H1 (cell line): ENCODE results near the gene UBASH3A. TPM values are rescaled to one million over a fixed set of nuclear protein-coding genes. Genes with fewer than 3 reads are reported as not detected.

Experiments used
- CTCF ChIA-PET: fragments of 300-600 bp; sonication (Branson Sonifier 250); formaldehyde crosslinking; loops from one replicate; lab custom pipeline; 2021; ENCODE audit not compliant: partially characterized antibody; lab: Charles Lee
- POLR2A ChIA-PET: fragments of 300-600 bp; sonication (Branson Sonifier 250); formaldehyde crosslinking; loops from one replicate; lab custom pipeline; 2021; ENCODE audit warnings: inconsistent platforms; ENCODE audit not compliant: partially characterized antibody; lab: Charles Lee
- DNase-seq, 2 experiments: peaks; one replicate each; pipeline versions ENCODE4 v3.0.0 to v3.0.0-alpha.2; 2010 to 2022; ENCODE audit warnings: low spot score in 2 of 2, low read depth in 1 of 2, mixed read lengths in 1 of 2
- FAIRE-seq: peaks from 2 replicates; lab custom pipeline; 2011; peaks lifted over from hg19 to GRCh38; lab: Jason Lieb, UNC
- H2AFZ ChIP-seq: 2 replicates; pipeline ENCODE4 v1.8.1; 2012; ENCODE audit warnings: low read length, inconsistent platforms
- H2AK5ac ChIP-seq: 2 replicates; pipeline ENCODE4 v1.6.1; 2013; ENCODE audit warnings: low read depth, low read length
- H2BK120ac ChIP-seq: replicated peaks from 2 replicates; pipeline ENCODE3; 2013; ENCODE audit warnings: low read depth, low read length, inconsistent platforms
- H2BK12ac ChIP-seq: 2 replicates; pipeline ENCODE4 v1.6.1; 2013; ENCODE audit warnings: low read depth, low read length
- H2BK15ac ChIP-seq: 2 replicates; pipeline ENCODE4 v1.6.1; 2013; ENCODE audit warnings: low read length
- H2BK20ac ChIP-seq: 2 replicates; pipeline ENCODE4 v1.6.1; 2013; ENCODE audit warnings: low read length
- H2BK5ac ChIP-seq: 2 replicates; pipeline ENCODE4 v1.6.1; 2013; ENCODE audit warnings: low read depth, low read length
- H3K14ac ChIP-seq: 2 replicates; pipeline ENCODE4 v1.6.1; 2013; ENCODE audit warnings: inconsistent platforms; ENCODE audit not compliant: insufficient read length
- H3K18ac ChIP-seq: 2 replicates; pipeline ENCODE4 v1.6.1; 2013; ENCODE audit warnings: low read length; ENCODE audit errors: extremely low read depth
- H3K23ac ChIP-seq: 2 replicates; pipeline ENCODE4 v1.6.1; 2013; ENCODE audit warnings: inconsistent platforms; ENCODE audit not compliant: insufficient read length
- H3K23me2 ChIP-seq: 2 replicates; pipeline ENCODE4 v1.6.1; 2013; ENCODE audit warnings: low read depth, low read length
- H3K27ac ChIP-seq: 2 replicates; pipeline ENCODE4 v1.6.1; 2011; ENCODE audit warnings: low read depth, low read length, inconsistent platforms
- H3K27me3 ChIP-seq, 4 experiments: replicated peaks in 1 of 4; 1 replicate in 1 of 4; 2 replicates in 3 of 4; pipeline versions ENCODE4 v1.6.1 to v1.8.1; 2011 to 2013; ENCODE audit warnings: low read length in 3 of 4, mild to moderate bottlenecking in 3 of 4, inconsistent platforms in 2 of 4, mixed read lengths in 2 of 4, moderate library complexity in 1 of 4; ENCODE audit not compliant: control insufficient read depth in 3 of 4, insufficient read depth in 3 of 4; ENCODE audit errors: extremely low read depth in 1 of 4
- H3K36me3 ChIP-seq, 4 experiments: 2 replicates each; pipeline versions ENCODE4 v1.6.1 to v1.8.1; 2011 to 2013; ENCODE audit warnings: mild to moderate bottlenecking in 4 of 4, low read length in 3 of 4, moderate library complexity in 2 of 4, control low read depth in 1 of 4, inconsistent platforms in 1 of 4; ENCODE audit not compliant: insufficient read depth in 4 of 4, control insufficient read depth in 2 of 4
- H3K4ac ChIP-seq: replicated peaks from 2 replicates; pipeline ENCODE3; 2013; ENCODE audit warnings: low read length, low read depth, mixed read lengths, inconsistent platforms; ENCODE audit not compliant: insufficient read length
- H3K4me1 ChIP-seq, 4 experiments: replicated peaks in 1 of 4; 1 replicate in 1 of 4; 2 replicates in 3 of 4; pipeline versions ENCODE4 v1.6.1 to v1.8.1; 2011 to 2013; ENCODE audit warnings: low read length in 3 of 4, inconsistent platforms in 2 of 4, mixed read lengths in 1 of 4; ENCODE audit not compliant: insufficient read depth in 4 of 4, control insufficient read depth in 3 of 4
- H3K4me2 ChIP-seq, 2 experiments: 2 replicates each; pipeline versions ENCODE4 v1.6.1 to v1.8.1; 2011 to 2013; ENCODE audit warnings: low read depth in 2 of 2, low read length in 2 of 2, control low read depth in 1 of 2, inconsistent platforms in 1 of 2, mild to moderate bottlenecking in 1 of 2; ENCODE audit not compliant: insufficient read depth in 1 of 2
- H3K4me3 ChIP-seq, 4 experiments: fragments of 200-600, 300-600 bp in 1 of 4; sonication (generic), shearing (Covaris generic), sonication (Bioruptor Twin) in 1 of 4; 2 replicates each; pipeline versions ENCODE4 v1.5.1 to v1.8.1; 2011 to 2016; ENCODE audit warnings: low read length in 4 of 4, low read depth in 3 of 4, control low read depth in 2 of 4, inconsistent platforms in 2 of 4, mild to moderate bottlenecking in 2 of 4, mixed read lengths in 1 of 4, moderate library complexity in 1 of 4; ENCODE audit not compliant: insufficient read depth in 2 of 4; ENCODE audit errors: extremely low read depth in 1 of 4
- H3K56ac ChIP-seq: replicated peaks from 2 replicates; pipeline ENCODE3; 2013; ENCODE audit warnings: low read depth, mild to moderate bottlenecking, mixed read lengths, low read length, inconsistent platforms; ENCODE audit not compliant: insufficient read length
- H3K79me1 ChIP-seq: 2 replicates; pipeline ENCODE4 v1.6.1; 2013; ENCODE audit warnings: low read depth, low read length, control low read depth
- H3K79me2 ChIP-seq, 2 experiments: 2 replicates each; pipeline versions ENCODE4 v1.6.1 to v1.8.1; 2012 to 2013; ENCODE audit warnings: low read length in 2 of 2, mild to moderate bottlenecking in 2 of 2, inconsistent platforms in 1 of 2; ENCODE audit not compliant: insufficient read depth in 2 of 2, control insufficient read depth in 1 of 2
- H3K9ac ChIP-seq, 4 experiments: replicated peaks in 1 of 4; 1 replicate in 1 of 4; 2 replicates in 3 of 4; pipeline versions ENCODE4 v1.6.1 to v1.8.1; 2011 to 2013; ENCODE audit warnings: low read depth in 3 of 4, low read length in 3 of 4, control low read depth in 2 of 4, mild to moderate bottlenecking in 2 of 4, moderate library complexity in 2 of 4, inconsistent platforms in 1 of 4; ENCODE audit errors: extremely low read depth in 1 of 4
- H3K9me3 ChIP-seq, 2 experiments: 2 replicates each; pipeline versions ENCODE4 v1.6.1 to v1.8.1; 2012 to 2013; ENCODE audit warnings: mild to moderate bottlenecking in 2 of 2, moderate library complexity in 2 of 2, control low read depth in 1 of 2, inconsistent platforms in 1 of 2, low read depth in 1 of 2, low read length in 1 of 2, mixed read lengths in 1 of 2; ENCODE audit not compliant: insufficient read depth in 2 of 2
- H4K20me1 ChIP-seq, 2 experiments: replicated peaks in 1 of 2; 2 replicates each; pipeline versions ENCODE3 to v1.8.1; 2011 to 2013; ENCODE audit warnings: inconsistent platforms in 2 of 2, low read length in 2 of 2, mild to moderate bottlenecking in 1 of 2; ENCODE audit not compliant: insufficient read depth in 2 of 2, control insufficient read depth in 1 of 2
- H4K5ac ChIP-seq: 2 replicates; pipeline ENCODE4 v1.6.1; 2013; ENCODE audit warnings: low read length, low read depth, mixed read lengths, inconsistent platforms; ENCODE audit not compliant: insufficient read length
- H4K8ac ChIP-seq: 2 replicates; pipeline ENCODE4 v1.8.0; 2013; ENCODE audit warnings: mild to moderate bottlenecking, moderate library complexity, low read length, inconsistent platforms; ENCODE audit not compliant: insufficient read depth; ENCODE audit errors: extremely low read depth
- H4K91ac ChIP-seq: replicated peaks from 2 replicates; pipeline ENCODE3; 2013; ENCODE audit warnings: low read length, mixed read lengths, inconsistent platforms; ENCODE audit not compliant: insufficient read length
- BACH1 ChIP-seq: IDR thresholded peaks from 2 replicates; pipeline ENCODE4 v1.6.1; 2012; ENCODE audit warnings: low read length, improper control_type of control experiment
- BCL11A ChIP-seq, 2 experiments: IDR thresholded peaks; one replicate each; pipeline ENCODE4 v1.6.1; 2011; ENCODE audit warnings: low read depth in 2 of 2, low read length in 2 of 2, mild to moderate bottlenecking in 2 of 2
- CREB1 ChIP-seq: IDR thresholded peaks from 2 replicates; pipeline ENCODE4 v1.6.1; 2012; ENCODE audit warnings: inconsistent platforms
- E2F6 ChIP-seq: IDR thresholded peaks from 2 replicates; pipeline ENCODE4 v1.6.1; 2012; ENCODE audit warnings: inconsistent platforms
- EGR1 ChIP-seq: IDR thresholded peaks from 2 replicates; pipeline ENCODE4 v1.6.1; 2011; ENCODE audit warnings: low read depth, low read length, borderline replicate concordance
- EP300 ChIP-seq, 2 experiments: IDR thresholded peaks; 1 replicate in 1 of 2; 2 replicates in 1 of 2; pipeline ENCODE4 v1.6.1; 2011 to 2012; ENCODE audit warnings: low read depth in 2 of 2, low read length in 2 of 2, mild to moderate bottlenecking in 2 of 2, borderline replicate concordance in 1 of 2, inconsistent platforms in 1 of 2, moderate library complexity in 1 of 2
- EZH2 ChIP-seq: fragments of 200-600 bp; sonication (generic); IDR thresholded peaks from 2 replicates; pipeline ENCODE4 v1.7.1; 2012; ENCODE audit warnings: low read depth, mild to moderate bottlenecking, moderate library complexity, low read length, inconsistent platforms; ENCODE audit not compliant: severe bottlenecking
- JUN ChIP-seq: IDR thresholded peaks from 2 replicates; pipeline ENCODE4 v1.6.1; 2011; ENCODE audit warnings: low read depth, mild to moderate bottlenecking, improper control_type of control experiment, low read length
- NANOG ChIP-seq: IDR thresholded peaks from 2 replicates; pipeline ENCODE4 v1.6.1; 2011; ENCODE audit warnings: low read length, low read depth, mild to moderate bottlenecking, inconsistent platforms; ENCODE audit not compliant: insufficient read depth, poor library complexity, severe bottlenecking
- SIRT6 ChIP-seq: IDR thresholded peaks from one replicate; pipeline ENCODE4 v1.7.1; 2012; ENCODE audit warnings: low read length, inconsistent platforms
- SP4 ChIP-seq: IDR thresholded peaks from 2 replicates; pipeline ENCODE4 v1.6.1; 2012; ENCODE audit warnings: low read length, inconsistent platforms
- TAF7 ChIP-seq: optimal IDR thresholded peaks from 2 replicates; pipeline ENCODE3; 2011; ENCODE audit warnings: low read depth, mild to moderate bottlenecking, inconsistent platforms, low read length, moderate library complexity, borderline replicate concordance
- WGBS, 2 experiments: shearing (Covaris generic) in 1 of 2; methylation state at CpG; one replicate each; pipeline versions ENCODE4 v1.1.6 to v1.1.7; 2013 to 2015; ENCODE audit warnings: low lambda C conversion rate in 2 of 2, mixed read lengths in 2 of 2, inconsistent platforms in 1 of 2, low coverage in 1 of 2, missing lambda C conversion rate in 1 of 2; ENCODE audit not compliant: insufficient replicate concordance in 2 of 2, insufficient coverage in 1 of 2, insufficient read length in 1 of 2; ENCODE audit errors: extremely low coverage in 1 of 2, missing lambda C conversion rate in 1 of 2; 5-methylcytosine and 5-hydroxymethylcytosine counted together
- polyA plus RNA-seq, 7 experiments: library from polyadenylated mRNA; depleted of rRNA in 3 of 7; stranded (reverse) in 5 of 7; unstranded in 2 of 7; fragments of >200 nt in 5 of 7; fragments of 200-250 nt in 2 of 7; gene quantifications; 1 replicate in 5 of 7; 2 replicates in 1 of 7; 4 replicates in 1 of 7; pipeline versions ENCODE4 v1.2.1 to v1.2.3, GENCODE V29; 2011 to 2013; ENCODE audit warnings: missing spikeins in 2 of 7, mixed read lengths in 2 of 7
- total RNA-seq: library from RNA; stranded (reverse); fragmentation: NEBNext Ultra II Directional; extraction: Animal tissue kit (Norgen Biotek cat#: 25700); gene quantifications from 2 replicates; pipeline ENCODE4 v1.2.1, GENCODE V29; 2021

The UBASH3A gene
- total and polyA plus RNA-seq, 2 of the 8 experiments (the other 6 are each of a cell fraction or from before 2014, with no cell fraction given): not detected

GRCh38 chr21:42377211-42377950 is 26.3 kb upstream of the UBASH3A start:
- Histone ChIP-seq H3K4me1 (peaks cover 0 to 7% (median 0%) of the 10 kb centered on the region in 4 experiments; a peak in 5 of 7 replicates), H3K14ac (no peak overlapping the region), H2BK12ac (peak overlapping the region; percentile 39; the same call in 1 of the 2 replicates), H3K4me3 (no peak overlapping the region), H2AFZ (no peak overlapping the region), H4K20me1 (no peaks in the 10 kb centered on the region), H4K8ac (no peak overlapping the region), H3K9me3 (no peaks in the 10 kb centered on the region), H3K9ac (no peak overlapping the region), H3K79me1 (no peaks in the 10 kb centered on the region; the same call in 1 of the 2 replicates), H3K56ac (no peak overlapping the region), H2BK120ac (no peak overlapping the region), H4K5ac (no peak overlapping the region), H2BK15ac (no peak overlapping the region), H3K18ac (no peak overlapping the region), H3K23me2 (no peaks in the 10 kb centered on the region), H3K36me3 (no peaks in the 10 kb centered on the region), H4K91ac (no peak overlapping the region), H2BK20ac (no peak overlapping the region), H2AK5ac (no peak overlapping the region), H3K27me3 (no peaks in the 10 kb centered on the region; a peak in 1 of 7 replicates), H3K23ac (no peak overlapping the region), H3K4me2 (no peak overlapping the region), H3K4ac (no peak overlapping the region), H3K27ac (no peak overlapping the region), H2BK5ac (no peak overlapping the region), H3K79me2 (no peaks in the 10 kb centered on the region)
- ChIA-PET POLR2A (interaction anchor here (1.5 kb wide), 1 partner anchor 9 kb away, joined by 6 read pairs; no protein-coding TSS in a partner anchor), CTCF (interaction anchor here (1.2 to 3.2 kb wide), 7 partner anchors 10 to 232 kb away, joined by 3 to 16 read pairs (median 7); partner anchors contain the start of gene TFF1)
- no peak for DNase-seq
- no peak for FAIRE-seq
- WGBS, 2 experiments: 88% methylated on average over 24 of the region's 24 CpGs; no CpG with 5 or more reads in 1 of the 2 experiments
- TF ChIP-seq EGR1: no peak
- no peak for TF ChIP-seq CREB1
- no peak for TF ChIP-seq BCL11A (IDR thresholded peaks at IDR 0.05; ENCODE audit: low read depth in 2 of 2, low read length in 2 of 2)
- no peak for TF ChIP-seq BACH1
- no peak for TF ChIP-seq EP300 (IDR thresholded peaks at IDR 0.05; ENCODE audit: borderline replicate concordance in 1 of 2, low read depth in 2 of 2, low read length in 2 of 2)
- TF ChIP-seq SIRT6: no peak
- TF ChIP-seq E2F6: no peak
- TF ChIP-seq NANOG: no peak
- no peak for TF ChIP-seq JUN
- no peak for TF ChIP-seq SP4
- TF ChIP-seq TAF7: no peak
- no peak for TF ChIP-seq EZH2
